ENCODE measurements around the gene CD226. TPM values are rescaled to one million over a fixed set of nuclear protein-coding genes. Genes with fewer than 3 reads are reported as not detected.

Gene CD226
- total RNA-seq, 4 donors from 2014 or later, result 0.05 to 0.24 (median 0.16) TPM

GRCh38 chr18:69894467-69894866, 53.2 kb downstream of the CD226 start:
- TF ChIP-seq POLR2AphosphoS5 (IDR thresholded peaks at IDR 0.05), result no peak
- no peak for TF ChIP-seq POLR2A (IDR thresholded peaks at IDR 0.05)
- no peak for TF ChIP-seq CTCF (IDR thresholded peaks at IDR 0.05)
- TF ChIP-seq EP300 (IDR thresholded peaks at IDR 0.05), result no peak

GRCh38 chr18:69890558-69890957, 57.1 kb downstream of the CD226 start:
- Histone ChIP-seq H3K27me3 (no peaks in the 10 kb centered on the region), H3K4me3 (no peak overlapping the region), H3K36me3 (no peaks in the 10 kb centered on the region), H3K27ac (no peak overlapping the region), H3K4me1 (no peaks in the 10 kb centered on the region), H3K9me3 (no peaks in the 10 kb centered on the region)
- no peak for TF ChIP-seq EP300 (IDR thresholded peaks at IDR 0.05)
- WGBS, result 95% methylated on average over 1 of the region's 1 CpG
- DNase-seq (ENCODE audit: low spot score in 2 of 2), result no peak

More at GRCh38 chr18:69894467-69894866, 53.2 kb downstream of the CD226 start:
- H3K4me1 ChIP-seq, result no peaks in the 10 kb centered on the region
- H3K9me3 ChIP-seq, result no peaks in the 10 kb centered on the region
- WGBS, result 92% methylated on average over 2 of the region's 2 CpGs
- no peak overlapping the region for H3K4me3 ChIP-seq
- no peaks in the 10 kb centered on the region for H3K36me3 ChIP-seq
- no peaks in the 10 kb centered on the region for H3K27me3 ChIP-seq
- no peak for DNase-seq (ENCODE audit: low spot score in 2 of 2)
- H3K27ac ChIP-seq, result no peak overlapping the region

- 90% methylated on average over 4 of the region's 4 CpGs for WGBS
- TF ChIP-seq EP300 (IDR thresholded peaks at IDR 0.05) (no peak), POLR2A (IDR thresholded peaks at IDR 0.05) (no peak), CTCF (IDR thresholded peaks at IDR 0.05) (no peak), POLR2AphosphoS5 (IDR thresholded peaks at IDR 0.05) (no peak)
- no peak overlapping the region for H3K4me3 ChIP-seq
Observed at GRCh38 chr18:69889009-69889408, 58.7 kb downstream of the CD226 start.

GRCh38 chr18:69887256-69887655, 60.4 kb downstream of the CD226 start:
- 97% methylated on average over 2 of the region's 2 CpGs for WGBS
- DNase-seq (ENCODE audit: low spot score in 2 of 2), result no peak

More at GRCh38 chr18:69889009-69889408, 58.7 kb downstream of the CD226 start:
- H3K27ac ChIP-seq, result no peak overlapping the region
- no peaks in the 10 kb centered on the region for H3K4me1 ChIP-seq
- H3K9me3 ChIP-seq, result no peaks in the 10 kb centered on the region
- no peaks in the 10 kb centered on the region for H3K36me3 ChIP-seq
- no peak for DNase-seq (ENCODE audit: low spot score in 2 of 2)
- no peaks in the 10 kb centered on the region for H3K27me3 ChIP-seq

GRCh38 chr18:69885841-69886531, 61.7 kb downstream of the CD226 start:
- Histone ChIP-seq H3K27me3 (no peaks in the 10 kb centered on the region), H3K27ac (no peak overlapping the region), H3K9me3 (no peaks in the 10 kb centered on the region), H3K4me1 (no peaks in the 10 kb centered on the region), H3K36me3 (no peaks in the 10 kb centered on the region), H3K4me3 (no peak overlapping the region)
- DNase-seq (ENCODE audit: low spot score in 2 of 2), result no peak
- WGBS, result 90% methylated on average over 20 of the region's 20 CpGs
- no peak for TF ChIP-seq POLR2AphosphoS5 (IDR thresholded peaks at IDR 0.05)
- TF ChIP-seq CTCF (IDR thresholded peaks at IDR 0.05), result no peak
- TF ChIP-seq EP300 (IDR thresholded peaks at IDR 0.05), result no peak
- no peak for TF ChIP-seq POLR2A (IDR thresholded peaks at IDR 0.05)

More at GRCh38 chr18:69887256-69887655, 60.4 kb downstream of the CD226 start:
- Histone ChIP-seq H3K27ac (no peak overlapping the region), H3K9me3 (no peaks in the 10 kb centered on the region), H3K4me1 (no peaks in the 10 kb centered on the region), H3K4me3 (no peak overlapping the region), H3K36me3 (no peaks in the 10 kb centered on the region), H3K27me3 (no peaks in the 10 kb centered on the region)
- TF ChIP-seq POLR2A (IDR thresholded peaks at IDR 0.05), result no peak

GRCh38 chr18:69885355-69885754, 62.3 kb downstream of the CD226 start:
- no peaks in the 10 kb centered on the region for H3K27me3 ChIP-seq
- 88% methylated on average over 4 of the region's 4 CpGs for WGBS
- no peaks in the 10 kb centered on the region for H3K36me3 ChIP-seq
- no peak overlapping the region for H3K4me3 ChIP-seq
- no peaks in the 10 kb centered on the region for H3K9me3 ChIP-seq
- H3K4me1 ChIP-seq, result no peaks in the 10 kb centered on the region
- TF ChIP-seq POLR2A (IDR thresholded peaks at IDR 0.05) (no peak), CTCF (IDR thresholded peaks at IDR 0.05) (no peak), EP300 (IDR thresholded peaks at IDR 0.05) (no peak), POLR2AphosphoS5 (IDR thresholded peaks at IDR 0.05) (no peak)
- DNase-seq (ENCODE audit: low spot score in 2 of 2), result no peak
- H3K27ac ChIP-seq, result no peak overlapping the region

All from suprapubic skin (tissue), 4 donors.